ENCODE measurements around the gene MACROH2A2. TPM values are rescaled to one million over a fixed set of nuclear protein-coding genes. Genes with fewer than 3 reads are reported as not detected.
"Not testable (repeated sequence)": the region's sequence is repeated elsewhere in the genome, so short reads cannot be mapped to it uniquely, and the experiment has no call there.

The MACROH2A2 gene
- total RNA-seq, 1 experiment from 2014 or later: 3.0 TPM

DNA sequence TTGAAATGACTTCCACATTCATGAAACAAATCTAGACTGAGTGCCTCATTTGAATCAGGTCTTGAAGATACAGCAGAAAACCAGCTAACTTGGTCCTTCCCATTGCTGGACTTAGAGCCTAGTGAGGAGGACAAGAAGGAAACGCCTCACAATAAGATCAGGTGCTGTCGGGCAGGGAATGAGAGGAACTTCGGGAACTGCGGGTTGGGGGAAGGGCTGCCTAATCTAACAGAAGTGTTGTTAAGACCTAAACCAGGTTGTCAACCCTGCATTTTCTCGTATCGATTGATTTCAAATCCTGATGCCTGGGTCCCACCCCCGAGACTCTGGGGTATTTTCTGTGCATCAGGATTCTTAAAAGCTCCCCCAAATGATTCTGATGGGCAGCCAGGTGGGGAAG lies 26.3 kb downstream of the MACROH2A2 start:
- POLR2A ChIA-PET: no interaction called here
- CTCF ChIA-PET: interaction anchor here (0.6 kb wide), 1 partner anchor 10 kb away, joined by 4 read pairs; no protein-coding TSS in a partner anchor
- H3K27me3 ChIP-seq (ENCODE audit: control insufficient read depth, insufficient read depth, low read length): peaks cover 2% of the 10 kb centered on the region; the same call in 1 of the 2 replicates
- H3K9me3 ChIP-seq (ENCODE audit: control insufficient read depth, insufficient read depth, low read depth, low read length): no peaks in the 10 kb centered on the region
- no peak for ATAC-seq
- no peaks in the 10 kb centered on the region for H3K4me1 ChIP-seq (ENCODE audit: control insufficient read depth, insufficient read depth, low read length)
- no peak overlapping the region for H3K4me3 ChIP-seq (ENCODE audit: low read depth in 2 of 2, low read length in 2 of 2)
- no peaks in the 10 kb centered on the region for H3K36me3 ChIP-seq (ENCODE audit: control insufficient read depth, insufficient read depth, low read length)
- no peak for DNase-seq (ENCODE audit: low read depth, low spot score)
- in situ Hi-C loops (cut with HindIII; ENCODE audit: low pct_unique_long_range_greater_than_20kb, low sequenced_read_pairs): no loop called here
- intact Hi-C loops (cut with micrococcal nuclease; ENCODE audit: unreplicated experiment): no loop called here
- no TSS peak for BruUV-seq (replicated peaks)
- no peak overlapping the region for H3K27ac ChIP-seq (ENCODE audit: low read length)
- TF ChIP-seq SIN3A (IDR thresholded peaks at IDR 0.05; ENCODE audit: borderline replicate concordance, insufficient read depth, low read depth, low read length) (no peak), TCF7L2 (IDR thresholded peaks at IDR 0.05; ENCODE audit: low read depth, low read length) (no peak), POLR2AphosphoS5 (IDR thresholded peaks at IDR 0.05; ENCODE audit: low read depth, low read length) (no peak)
- TF ChIP-seq, protein P1, sequence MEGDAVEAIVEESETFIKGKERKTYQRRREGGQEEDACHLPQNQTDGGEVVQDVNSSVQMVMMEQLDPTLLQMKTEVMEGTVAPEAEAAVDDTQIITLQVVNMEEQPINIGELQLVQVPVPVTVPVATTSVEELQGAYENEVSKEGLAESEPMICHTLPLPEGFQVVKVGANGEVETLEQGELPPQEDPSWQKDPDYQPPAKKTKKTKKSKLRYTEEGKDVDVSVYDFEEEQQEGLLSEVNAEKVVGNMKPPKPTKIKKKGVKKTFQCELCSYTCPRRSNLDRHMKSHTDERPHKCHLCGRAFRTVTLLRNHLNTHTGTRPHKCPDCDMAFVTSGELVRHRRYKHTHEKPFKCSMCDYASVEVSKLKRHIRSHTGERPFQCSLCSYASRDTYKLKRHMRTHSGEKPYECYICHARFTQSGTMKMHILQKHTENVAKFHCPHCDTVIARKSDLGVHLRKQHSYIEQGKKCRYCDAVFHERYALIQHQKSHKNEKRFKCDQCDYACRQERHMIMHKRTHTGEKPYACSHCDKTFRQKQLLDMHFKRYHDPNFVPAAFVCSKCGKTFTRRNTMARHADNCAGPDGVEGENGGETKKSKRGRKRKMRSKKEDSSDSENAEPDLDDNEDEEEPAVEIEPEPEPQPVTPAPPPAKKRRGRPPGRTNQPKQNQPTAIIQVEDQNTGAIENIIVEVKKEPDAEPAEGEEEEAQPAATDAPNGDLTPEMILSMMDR (IDR thresholded peaks at IDR 0.05): no peak
- TF ChIP-seq, protein P2, sequence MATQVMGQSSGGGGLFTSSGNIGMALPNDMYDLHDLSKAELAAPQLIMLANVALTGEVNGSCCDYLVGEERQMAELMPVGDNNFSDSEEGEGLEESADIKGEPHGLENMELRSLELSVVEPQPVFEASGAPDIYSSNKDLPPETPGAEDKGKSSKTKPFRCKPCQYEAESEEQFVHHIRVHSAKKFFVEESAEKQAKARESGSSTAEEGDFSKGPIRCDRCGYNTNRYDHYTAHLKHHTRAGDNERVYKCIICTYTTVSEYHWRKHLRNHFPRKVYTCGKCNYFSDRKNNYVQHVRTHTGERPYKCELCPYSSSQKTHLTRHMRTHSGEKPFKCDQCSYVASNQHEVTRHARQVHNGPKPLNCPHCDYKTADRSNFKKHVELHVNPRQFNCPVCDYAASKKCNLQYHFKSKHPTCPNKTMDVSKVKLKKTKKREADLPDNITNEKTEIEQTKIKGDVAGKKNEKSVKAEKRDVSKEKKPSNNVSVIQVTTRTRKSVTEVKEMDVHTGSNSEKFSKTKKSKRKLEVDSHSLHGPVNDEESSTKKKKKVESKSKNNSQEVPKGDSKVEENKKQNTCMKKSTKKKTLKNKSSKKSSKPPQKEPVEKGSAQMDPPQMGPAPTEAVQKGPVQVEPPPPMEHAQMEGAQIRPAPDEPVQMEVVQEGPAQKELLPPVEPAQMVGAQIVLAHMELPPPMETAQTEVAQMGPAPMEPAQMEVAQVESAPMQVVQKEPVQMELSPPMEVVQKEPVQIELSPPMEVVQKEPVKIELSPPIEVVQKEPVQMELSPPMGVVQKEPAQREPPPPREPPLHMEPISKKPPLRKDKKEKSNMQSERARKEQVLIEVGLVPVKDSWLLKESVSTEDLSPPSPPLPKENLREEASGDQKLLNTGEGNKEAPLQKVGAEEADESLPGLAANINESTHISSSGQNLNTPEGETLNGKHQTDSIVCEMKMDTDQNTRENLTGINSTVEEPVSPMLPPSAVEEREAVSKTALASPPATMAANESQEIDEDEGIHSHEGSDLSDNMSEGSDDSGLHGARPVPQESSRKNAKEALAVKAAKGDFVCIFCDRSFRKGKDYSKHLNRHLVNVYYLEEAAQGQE (IDR thresholded peaks at IDR 0.05; ENCODE audit: insufficient read depth in 1 of 2, low read depth in 2 of 2, low read length in 1 of 2): no peak

DNA sequence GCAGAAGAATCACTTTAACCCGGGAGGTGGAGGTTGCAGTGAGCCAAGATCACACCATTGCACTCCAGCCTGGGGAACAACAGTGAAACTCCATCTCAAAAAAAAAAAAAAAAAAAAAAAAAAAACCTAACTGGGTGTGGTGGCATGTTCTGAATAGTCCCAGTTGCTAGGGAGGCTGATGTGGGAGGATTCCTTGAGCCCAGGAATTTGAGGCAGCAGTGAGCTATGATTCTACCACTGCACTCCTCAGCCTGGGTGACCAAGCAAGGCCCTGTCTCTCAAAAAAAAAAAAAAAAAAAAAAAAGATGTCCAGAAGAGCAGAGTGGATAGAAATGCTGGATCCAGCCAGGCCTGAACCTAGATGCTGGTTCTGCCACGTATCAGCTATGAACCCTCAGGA lies 28.1 kb downstream of the MACROH2A2 start:
- H3K27ac ChIP-seq (ENCODE audit: low read length); POLR2A ChIA-PET; H3K4me1 ChIP-seq (ENCODE audit: control insufficient read depth, insufficient read depth, low read length); ATAC-seq; H3K36me3 ChIP-seq (ENCODE audit: control insufficient read depth, insufficient read depth, low read length); H3K9me3 ChIP-seq (ENCODE audit: control insufficient read depth, insufficient read depth, low read depth, low read length); intact Hi-C loops (cut with micrococcal nuclease; ENCODE audit: unreplicated experiment); H3K27me3 ChIP-seq (ENCODE audit: control insufficient read depth, insufficient read depth, low read length); in situ Hi-C loops (cut with HindIII; ENCODE audit: low pct_unique_long_range_greater_than_20kb, low sequenced_read_pairs); BruUV-seq (replicated peaks); DNase-seq (ENCODE audit: low read depth, low spot score); H3K4me3 ChIP-seq (ENCODE audit: low read depth in 2 of 2, low read length in 2 of 2): not testable (repeated sequence)
- CTCF ChIA-PET: interaction anchor here (0.6 kb wide), 1 partner anchor 166 kb away, joined by 6 read pairs; no protein-coding TSS in a partner anchor

DNA sequence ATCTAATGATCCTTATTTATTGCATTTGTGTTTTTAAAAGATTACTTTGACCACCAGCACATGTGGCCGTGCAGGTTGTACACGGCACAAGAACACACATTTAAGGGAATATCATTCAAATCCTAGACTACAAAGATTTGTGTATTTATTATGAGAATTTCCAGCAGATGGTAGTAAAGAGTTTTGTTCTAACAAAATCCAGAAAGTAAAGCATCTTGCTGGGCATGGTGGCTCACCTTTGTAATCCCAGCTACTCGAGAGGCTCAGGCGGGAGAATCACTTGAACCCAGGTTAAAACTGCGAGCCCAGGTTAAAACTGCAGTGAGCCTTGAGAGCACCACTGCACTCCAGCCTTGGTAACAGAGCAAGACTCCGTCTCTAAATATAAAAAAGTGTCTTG lies 31.5 kb downstream of the MACROH2A2 start:
- no peak overlapping the region for H3K4me3 ChIP-seq (ENCODE audit: low read depth in 2 of 2, low read length in 2 of 2)
- no peak for DNase-seq (ENCODE audit: low read depth, low spot score)
- H3K4me1 ChIP-seq (ENCODE audit: control insufficient read depth, insufficient read depth, low read length): no peaks in the 10 kb centered on the region
- ChIA-PET POLR2A (no interaction called here), CTCF (no interaction called here)
- intact Hi-C loops (cut with micrococcal nuclease; ENCODE audit: unreplicated experiment) (no loop called here), in situ Hi-C loops (cut with HindIII; ENCODE audit: low pct_unique_long_range_greater_than_20kb, low sequenced_read_pairs) (no loop called here)
- BruUV-seq (replicated peaks): no TSS peak
- H3K9me3 ChIP-seq (ENCODE audit: control insufficient read depth, insufficient read depth, low read depth, low read length): no peaks in the 10 kb centered on the region
- H3K27me3 ChIP-seq (ENCODE audit: control insufficient read depth, insufficient read depth, low read length): no peaks in the 10 kb centered on the region; the same call in 1 of the 2 replicates
- TF ChIP-seq POLR2AphosphoS5 (IDR thresholded peaks at IDR 0.05; ENCODE audit: low read depth, low read length) (no peak), TCF7L2 (IDR thresholded peaks at IDR 0.05; ENCODE audit: low read depth, low read length) (no peak), SIN3A (IDR thresholded peaks at IDR 0.05; ENCODE audit: borderline replicate concordance, insufficient read depth, low read depth, low read length) (no peak)
- TF ChIP-seq, protein P1 (IDR thresholded peaks at IDR 0.05): no peak
- TF ChIP-seq, protein P2 (IDR thresholded peaks at IDR 0.05; ENCODE audit: insufficient read depth in 1 of 2, low read depth in 2 of 2, low read length in 1 of 2): no peak
- H3K27ac ChIP-seq (ENCODE audit: low read length): no peak overlapping the region
- no peaks in the 10 kb centered on the region for H3K36me3 ChIP-seq (ENCODE audit: control insufficient read depth, insufficient read depth, low read length)
- 0 out of 2 replicates have a peak, but pooled peaks have one; percentile 54 for ATAC-seq
